ENCODE measurements around the gene ZCCHC24. TPM values are rescaled to one million over a fixed set of nuclear protein-coding genes. Genes with fewer than 3 reads are reported as not detected.

ZCCHC24 gene
- total and polyA plus RNA-seq, 2 donors (not counting 3 experiments of a cell fraction or from before 2014, with no cell fraction given): 5.2 to 8.4 TPM

GRCh38 chr10:79412516-79412915, 32.9 kb downstream of the ZCCHC24 start:
- no peaks in the 10 kb centered on the region for H4K20me1 ChIP-seq (replicated peaks; ENCODE audit: control insufficient read depth, extremely low read depth, insufficient read depth, low read length)
- no peak overlapping the region for H2AFZ ChIP-seq (ENCODE audit: low read depth, low read length)
- no peak overlapping the region for H3K4me2 ChIP-seq (ENCODE audit: insufficient read depth, low read length)
- H3K27me3 ChIP-seq (ENCODE audit: control insufficient read depth in 2 of 2, insufficient read depth in 2 of 2, low read length in 2 of 2): no peaks in the 10 kb centered on the region
- no peak overlapping the region for H3K4me3 ChIP-seq (replicated peaks in 1 of 3; ENCODE audit: insufficient read depth in 1 of 3, low read depth in 1 of 3, low read length in 3 of 3)
- DNase-seq (ENCODE audit: low read depth, low spot score): no peak
- dilution Hi-C loops (cut with MboI; ENCODE audit: extremely low pct_ligation_motif_present, low sequenced_read_pairs) (no loop called here), intact Hi-C loops (cut with micrococcal nuclease) (no loop called here)
- H3K36me3 ChIP-seq (ENCODE audit: control insufficient read depth in 2 of 2, extremely low read depth in 1 of 2, insufficient read depth in 2 of 2, low read length in 2 of 2): no peaks in the 10 kb centered on the region
- CTCF ChIA-PET: interaction anchor here (1.3 to 1.8 kb wide), 3 partner anchors 22 to 55 kb away, joined by 3 to 7 read pairs (median 4); no protein-coding TSS in a partner anchor
- no peaks in the 10 kb centered on the region for H3K9me3 ChIP-seq (replicated peaks; ENCODE audit: control insufficient read depth, insufficient read depth, low read length)
- POLR2A ChIA-PET: no interaction called here
- H3K27ac ChIP-seq (ENCODE audit: insufficient read depth, low read depth, low read length): no peak overlapping the region
- BruUV-seq (replicated peaks): no TSS peak
- no peaks in the 10 kb centered on the region for H3K79me2 ChIP-seq (ENCODE audit: control insufficient read depth, insufficient read depth, low read length)
- no peak for FAIRE-seq
- H3K9ac ChIP-seq (replicated peaks; ENCODE audit: extremely low read depth, insufficient read depth, low read length): no peak overlapping the region
- no peak for TF ChIP-seq MYC (IDR thresholded peaks at IDR 0.05; ENCODE audit: low read depth, low read length)
- no peak for TF ChIP-seq EZH2 (IDR thresholded peaks at IDR 0.05; ENCODE audit: borderline replicate concordance, low read depth, low read length, severe bottlenecking)
- no peak for TF ChIP-seq JUN (IDR thresholded peaks at IDR 0.05; ENCODE audit: borderline replicate concordance, insufficient read depth, insufficient read length, low read depth)
- TF ChIP-seq MAX (IDR thresholded peaks at IDR 0.05; ENCODE audit: insufficient read depth, insufficient read length): no peak
- no peak for TF ChIP-seq FOS (IDR thresholded peaks at IDR 0.05; ENCODE audit: borderline replicate concordance, insufficient read depth, low read length)
- no peak for TF ChIP-seq CTCF (IDR thresholded peaks at IDR 0.05; ENCODE audit: extremely low read depth in 1 of 2, insufficient read depth in 1 of 2, low read depth in 1 of 2, low read length in 2 of 2)
- TF ChIP-seq GATA2 (IDR thresholded peaks at IDR 0.05; ENCODE audit: insufficient read depth, insufficient read length, low read depth, low read length): no peak
- TF ChIP-seq POLR2AphosphoS5 (IDR thresholded peaks at IDR 0.05; ENCODE audit: insufficient read depth, low read depth, low read length): no peak
- TF ChIP-seq POLR2A (IDR thresholded peaks at IDR 0.05; ENCODE audit: low read depth, low read length): no peak
- H3K4me1 ChIP-seq (ENCODE audit: control insufficient read depth, extremely low read depth, insufficient read depth, low read length): peaks cover 11% of the 10 kb centered on the region
- no peaks in the 10 kb centered on the region for H3K9me1 ChIP-seq (replicated peaks; ENCODE audit: control insufficient read depth, extremely low read depth, insufficient read depth, low read length)

Data from endothelial cell of umbilical vein (primary cell).